Prostate gland (tissue), 2 donors: Measurements from ENCODE around the gene SNX33. TPM values are rescaled to one million over a fixed set of nuclear protein-coding genes. Genes with fewer than 3 reads are reported as not detected.

Experiments used
- DNase-seq: peaks from one replicate; pipeline ENCODE4 v3.0.0-alpha.2; 2019; ENCODE audit warnings: low spot score
- H3K27ac ChIP-seq, 2 donors: fragments of 200-600 bp; sonication (generic); 2 replicates each; pipeline ENCODE4 v1.5.1; 2017 to 2019
- H3K27me3 ChIP-seq: fragments of 200-600 bp; sonication (generic); replicated peaks from 2 replicates; pipeline ENCODE4 v1.5.1; 2019; ENCODE audit not compliant: insufficient read depth
- H3K36me3 ChIP-seq, 2 donors: fragments of 200-600 bp; sonication (generic); 1 replicate in 1 of 2; 2 replicates in 1 of 2; pipeline versions ENCODE4 v1.5.1 to v1.8.1; 2017 to 2019
- H3K4me1 ChIP-seq: fragments of 200-600 bp; sonication (generic); replicated peaks from 2 replicates; pipeline ENCODE4 v1.5.1; 2019
- H3K4me3 ChIP-seq, 2 donors: fragments of 200-600 bp; sonication (generic); 2 replicates each; pipeline ENCODE4 v1.5.1; 2017 to 2019
- H3K9me3 ChIP-seq: fragments of 200-600 bp; sonication (generic); 2 replicates; pipeline ENCODE4 v1.5.1; 2017
- POLR2A ChIP-seq: fragments of 450-650 bp; IDR thresholded peaks from one replicate; pipeline ENCODE4 v1.6.1; 2016; ENCODE audit warnings: antibody characterized with exemption, mild to moderate bottlenecking
- POLR2AphosphoS5 ChIP-seq: sonication (generic); formaldehyde crosslinking; IDR thresholded peaks from one replicate; pipeline ENCODE4 v1.6.1; 2017; ENCODE audit warnings: antibody characterized with exemption
- WGBS: methylation state at CpG from one replicate; pipeline ENCODE4 v1.1.5; 2018; 5-methylcytosine and 5-hydroxymethylcytosine counted together
- intact Hi-C: fragments of 100-400 bp; cut with DNase I; formaldehyde crosslinking; loops from one replicate; pipeline ENCODE4 v1.14.2; 2022
- total RNA-seq, 2 donors: library from RNA; depleted of rRNA; stranded (reverse); fragments of >200 nt; gene quantifications; one replicate each; pipeline ENCODE4 v1.1.0, GENCODE V29; 2016
- TF ChIP-seq, protein P1 (sequence below), 4 experiments: fragments of 200-600 bp in 2 of 4; fragments of 450-650 bp in 2 of 4; sonication (generic) in 2 of 4; IDR thresholded peaks; 1 replicate in 3 of 4; 2 replicates in 1 of 4; pipeline ENCODE4 v1.5.1; 2016 to 2019; ENCODE audit warnings: antibody characterized with exemption in 4 of 4, mild to moderate bottlenecking in 2 of 4, moderate library complexity in 2 of 4

Gene SNX33
- total RNA-seq, 2 donors from 2014 or later = 23.6 to 25.6 TPM

DNA sequence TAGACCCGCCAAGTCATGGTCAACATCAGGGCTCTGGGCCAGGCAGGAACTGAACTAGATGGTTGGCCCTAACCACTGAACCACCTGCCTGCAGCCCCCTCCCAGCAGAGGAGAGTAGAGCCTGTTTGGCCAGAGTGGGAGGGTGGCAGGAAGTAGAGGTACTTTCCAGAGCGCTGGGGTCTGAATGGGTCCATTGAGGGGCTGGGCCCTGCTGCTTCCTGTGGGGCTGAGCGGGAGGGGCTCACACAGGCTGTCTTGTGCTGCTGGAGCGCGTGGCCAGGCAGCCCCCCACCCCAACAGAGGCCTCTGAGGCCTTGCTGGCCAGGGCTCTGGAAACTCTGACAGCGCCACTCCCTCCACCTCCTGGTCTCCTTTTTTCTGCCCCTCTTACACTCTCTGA is 47.5 kb downstream of the SNX33 start:
- Histone ChIP-seq H3K9me3 (no peaks in the 10 kb centered on the region), H3K4me1 (peaks cover 12% of the 10 kb centered on the region), H3K27me3 (no peaks in the 10 kb centered on the region), H3K36me3 (no peaks in the 10 kb centered on the region), H3K4me3 (no peak overlapping the region), H3K27ac (peak overlapping the region; percentile 66 to 73)
- intact Hi-C loops = no loop called here
- no peak for TF ChIP-seq POLR2A
- TF ChIP-seq, protein P1, sequence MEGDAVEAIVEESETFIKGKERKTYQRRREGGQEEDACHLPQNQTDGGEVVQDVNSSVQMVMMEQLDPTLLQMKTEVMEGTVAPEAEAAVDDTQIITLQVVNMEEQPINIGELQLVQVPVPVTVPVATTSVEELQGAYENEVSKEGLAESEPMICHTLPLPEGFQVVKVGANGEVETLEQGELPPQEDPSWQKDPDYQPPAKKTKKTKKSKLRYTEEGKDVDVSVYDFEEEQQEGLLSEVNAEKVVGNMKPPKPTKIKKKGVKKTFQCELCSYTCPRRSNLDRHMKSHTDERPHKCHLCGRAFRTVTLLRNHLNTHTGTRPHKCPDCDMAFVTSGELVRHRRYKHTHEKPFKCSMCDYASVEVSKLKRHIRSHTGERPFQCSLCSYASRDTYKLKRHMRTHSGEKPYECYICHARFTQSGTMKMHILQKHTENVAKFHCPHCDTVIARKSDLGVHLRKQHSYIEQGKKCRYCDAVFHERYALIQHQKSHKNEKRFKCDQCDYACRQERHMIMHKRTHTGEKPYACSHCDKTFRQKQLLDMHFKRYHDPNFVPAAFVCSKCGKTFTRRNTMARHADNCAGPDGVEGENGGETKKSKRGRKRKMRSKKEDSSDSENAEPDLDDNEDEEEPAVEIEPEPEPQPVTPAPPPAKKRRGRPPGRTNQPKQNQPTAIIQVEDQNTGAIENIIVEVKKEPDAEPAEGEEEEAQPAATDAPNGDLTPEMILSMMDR (IDR thresholded peaks at IDR 0.05) = no peak
- no peak for TF ChIP-seq POLR2AphosphoS5
- WGBS = 59% methylated on average over 6 of the region's 6 CpGs
- DNase-seq = no peak

DNA sequence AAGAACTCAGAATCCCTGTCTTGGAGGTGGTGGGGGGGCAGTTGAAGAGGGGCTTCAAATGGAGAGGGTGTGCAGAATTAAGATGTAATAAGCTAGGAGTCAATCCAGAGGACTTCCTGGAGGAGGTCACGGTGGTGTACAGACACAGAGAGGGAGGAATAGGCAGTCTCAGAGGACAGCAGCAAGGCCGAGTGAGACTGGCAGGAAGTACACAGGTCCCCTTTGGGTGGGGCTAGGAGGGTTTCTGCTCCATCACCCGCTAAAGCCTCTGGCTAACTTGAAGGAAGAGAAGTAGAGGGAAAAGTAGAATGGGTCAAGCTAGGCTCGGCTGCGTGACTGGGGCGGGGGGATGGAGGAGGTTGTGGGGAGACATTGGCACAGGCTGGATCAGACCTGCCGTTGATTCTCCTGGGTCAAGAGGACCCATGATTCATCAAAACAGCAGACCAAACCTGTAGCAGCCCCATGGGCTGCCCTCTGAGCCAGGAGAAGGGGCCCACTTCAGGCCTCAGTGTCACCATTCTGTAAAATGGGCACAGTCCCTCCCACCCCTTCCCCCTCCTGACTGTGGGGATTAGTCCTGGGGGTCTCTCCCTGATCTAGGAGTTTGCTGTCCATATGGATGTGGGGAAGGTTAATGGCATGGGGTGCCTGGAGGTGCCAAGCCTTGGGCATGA is 48.1 kb downstream of the SNX33 start:
- H3K4me1 ChIP-seq = peaks cover 12% of the 10 kb centered on the region
- H3K4me3 ChIP-seq = no peak overlapping the region
- TF ChIP-seq POLR2A (no peak), POLR2AphosphoS5 (no peak)
- TF ChIP-seq, protein P1 (IDR thresholded peaks at IDR 0.05) = no peak
- WGBS = 65% methylated on average over 7 of the region's 7 CpGs
- intact Hi-C loops = no loop called here
- DNase-seq = no peak
- H3K36me3 ChIP-seq = no peaks in the 10 kb centered on the region
- no peaks in the 10 kb centered on the region for H3K27me3 ChIP-seq
- H3K9me3 ChIP-seq = no peaks in the 10 kb centered on the region
- H3K27ac ChIP-seq = peak overlapping the region; percentile 66 to 73

DNA sequence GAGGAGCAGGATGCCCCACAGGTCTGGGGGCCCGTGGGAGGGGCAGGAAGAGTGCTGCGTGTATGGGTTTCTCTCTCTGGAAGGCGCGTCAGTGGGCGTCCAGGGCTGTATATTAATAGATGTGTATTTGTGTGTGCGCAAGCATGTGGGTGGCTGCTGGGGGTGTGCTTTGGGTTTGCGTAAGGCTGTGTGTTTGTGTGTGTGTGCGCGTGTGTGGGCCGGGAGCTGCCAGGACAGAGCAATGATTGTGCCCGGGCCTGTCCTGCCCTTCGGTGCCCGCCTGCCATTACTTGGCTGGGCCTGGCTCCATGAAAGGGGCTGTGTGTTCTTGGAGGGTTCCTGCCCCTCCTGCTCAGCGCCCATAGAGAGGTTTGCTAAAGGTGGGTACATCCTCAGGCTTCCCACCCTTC is 48.6 kb downstream of the SNX33 start:
- TF ChIP-seq, protein P1 (IDR thresholded peaks at IDR 0.05) = no peak
- peak; percentile 39 for TF ChIP-seq POLR2AphosphoS5
- peak; percentile 21 for TF ChIP-seq POLR2A
- Histone ChIP-seq H3K36me3 (no peaks in the 10 kb centered on the region), H3K27ac (peak overlapping the region; percentile 66 to 73), H3K9me3 (no peaks in the 10 kb centered on the region), H3K4me1 (peaks cover 12% of the 10 kb centered on the region), H3K4me3 (no peak overlapping the region), H3K27me3 (no peaks in the 10 kb centered on the region)
- intact Hi-C loops = no loop called here
- DNase-seq = peak; percentile 44
- WGBS = 30% methylated on average over 14 of the region's 14 CpGs

DNA sequence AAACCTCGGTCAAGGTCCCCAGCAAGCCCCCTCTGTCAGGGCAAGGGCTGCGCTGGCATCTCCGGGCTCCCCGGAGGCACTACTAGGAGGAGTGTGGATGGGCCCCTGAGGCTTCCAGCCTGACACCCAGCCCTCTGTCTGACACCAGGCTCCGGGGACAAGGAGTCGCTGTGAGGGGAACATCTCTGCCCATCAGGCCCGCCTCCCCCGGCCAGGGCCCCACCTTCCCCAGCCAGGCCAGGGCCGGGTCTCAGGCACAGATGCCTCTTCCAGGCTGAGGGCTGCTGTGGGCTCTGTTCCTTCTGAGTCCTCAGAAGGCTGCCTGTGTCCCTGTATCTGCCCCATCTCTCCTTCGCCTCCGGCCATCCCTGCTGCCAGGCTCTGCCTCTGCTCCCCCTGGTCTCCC is 49.1 kb downstream of the SNX33 start:
- peaks cover 12% of the 10 kb centered on the region for H3K4me1 ChIP-seq
- intact Hi-C loops = no loop called here
- WGBS = 43% methylated on average over 11 of the region's 11 CpGs

More for the DNA sequence above, 49.1 kb downstream of the SNX33 start:
- peak overlapping the region; percentile 66 to 73 for H3K27ac ChIP-seq
- DNase-seq = no peak
- no peaks in the 10 kb centered on the region for H3K36me3 ChIP-seq
- H3K9me3 ChIP-seq = no peaks in the 10 kb centered on the region
- H3K4me3 ChIP-seq = no peak overlapping the region
- H3K27me3 ChIP-seq = no peaks in the 10 kb centered on the region
- TF ChIP-seq POLR2A (no peak), POLR2AphosphoS5 (no peak)
- TF ChIP-seq, protein P1 (IDR thresholded peaks at IDR 0.05) = no peak
